ENCODE measurements around the gene IL17B.

GRCh38 chr5:149365418-149365817 is 13.7 kb downstream of the IL17B start:
- TF ChIP-seq CTCF (IDR thresholded peaks at IDR 0.05) (no peak), POLR2AphosphoS5 (IDR thresholded peaks at IDR 0.05) (no peak)

Measured in breast epithelium (tissue), 3 donors.